ENCODE results near the gene UPP2. TPM values are rescaled to one million over a fixed set of nuclear protein-coding genes. Genes with fewer than 3 reads are reported as not detected.

Gene UPP2
- total and polyA plus RNA-seq, 2 of the 13 experiments (the other 11 are each of a cell fraction or from before 2014, with no cell fraction given): 0.07 to 0.28 TPM

DNA sequence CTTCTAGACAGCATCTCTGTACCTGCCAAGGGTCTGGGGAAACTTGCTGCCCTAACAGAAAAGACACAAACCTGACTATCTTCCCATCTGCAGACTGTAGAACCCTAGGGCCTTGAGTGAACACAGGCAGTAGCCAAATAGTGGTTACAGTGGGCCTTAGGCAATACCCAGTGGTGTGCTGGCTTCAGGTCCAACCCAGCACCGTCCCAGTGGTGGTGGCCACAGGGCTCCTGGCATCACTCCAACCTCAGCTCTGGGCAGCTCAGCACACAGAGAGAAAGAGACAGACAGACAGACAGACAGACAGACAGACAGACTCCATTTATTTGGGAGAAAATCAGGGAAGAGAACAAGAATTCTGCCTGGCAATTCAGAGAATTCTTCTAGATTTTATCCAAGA is 29.3 kb upstream of the UPP2 start:
- BruUV-seq (replicated peaks): no TSS peak
- WGBS (ENCODE audit: low lambda C conversion rate): 0% methylated on average over 1 of the region's 1 CpG
- intact Hi-C loops (cut with micrococcal nuclease; ENCODE audit: unreplicated experiment): no loop called here
- FAIRE-seq: no peak
- CTCF ChIA-PET (ENCODE audit: low intra/inter-chr PET ratio, low total read pairs): no interaction called here
- no peak overlapping the region for H3K4me3 ChIP-seq (replicated peaks in 1 of 3; ENCODE audit: insufficient read depth in 1 of 3, low read depth in 2 of 3, low read length in 3 of 3)
- no peak overlapping the region for H3K27ac ChIP-seq (ENCODE audit: extremely low read length, insufficient read depth, low read length)
- no peak overlapping the region for H3K9ac ChIP-seq (ENCODE audit: insufficient read depth, low read depth, low read length)
- no peak overlapping the region for H2AFZ ChIP-seq (ENCODE audit: low read length)
- TF ChIP-seq, protein P1, sequence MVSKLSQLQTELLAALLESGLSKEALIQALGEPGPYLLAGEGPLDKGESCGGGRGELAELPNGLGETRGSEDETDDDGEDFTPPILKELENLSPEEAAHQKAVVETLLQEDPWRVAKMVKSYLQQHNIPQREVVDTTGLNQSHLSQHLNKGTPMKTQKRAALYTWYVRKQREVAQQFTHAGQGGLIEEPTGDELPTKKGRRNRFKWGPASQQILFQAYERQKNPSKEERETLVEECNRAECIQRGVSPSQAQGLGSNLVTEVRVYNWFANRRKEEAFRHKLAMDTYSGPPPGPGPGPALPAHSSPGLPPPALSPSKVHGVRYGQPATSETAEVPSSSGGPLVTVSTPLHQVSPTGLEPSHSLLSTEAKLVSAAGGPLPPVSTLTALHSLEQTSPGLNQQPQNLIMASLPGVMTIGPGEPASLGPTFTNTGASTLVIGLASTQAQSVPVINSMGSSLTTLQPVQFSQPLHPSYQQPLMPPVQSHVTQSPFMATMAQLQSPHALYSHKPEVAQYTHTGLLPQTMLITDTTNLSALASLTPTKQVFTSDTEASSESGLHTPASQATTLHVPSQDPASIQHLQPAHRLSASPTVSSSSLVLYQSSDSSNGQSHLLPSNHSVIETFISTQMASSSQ (IDR thresholded peaks at IDR 0.05; ENCODE audit: low read depth): no peak
- TF ChIP-seq, protein P1 (CRISPR knock-in tag; IDR thresholded peaks at IDR 0.05; ENCODE audit: borderline replicate concordance): no peak
- TF ChIP-seq KLF9 (CRISPR knock-in tag; IDR thresholded peaks at IDR 0.05; ENCODE audit: low read depth) (no peak), CC2D1A (CRISPR knock-in tag; IDR thresholded peaks at IDR 0.05) (no peak), ETV6 (CRISPR knock-in tag; conservative IDR thresholded peaks at IDR 0.05) (no peak), POLR2A (IDR thresholded peaks at IDR 0.05; ENCODE audit: insufficient read depth in 1 of 2, low read depth in 2 of 2, low read length in 2 of 2) (no peak), TAF15 (IDR thresholded peaks at IDR 0.05; ENCODE audit: low read depth, low read length, poor library complexity, severe bottlenecking) (no peak), JUN (CRISPR knock-in tag; IDR thresholded peaks at IDR 0.05) (no peak), ZNF850 (CRISPR knock-in tag; conservative IDR thresholded peaks at IDR 0.05) (no peak), ZFP36L1 (CRISPR knock-in tag; IDR thresholded peaks at IDR 0.05) (no peak), GLMP (CRISPR knock-in tag; IDR thresholded peaks at IDR 0.05; ENCODE audit: borderline replicate concordance) (no peak), PHF21A (CRISPR knock-in tag; IDR thresholded peaks at IDR 0.05) (no peak), NFKBIZ (CRISPR knock-in tag; IDR thresholded peaks at IDR 0.05) (no peak), KDM2A (CRISPR knock-in tag; IDR thresholded peaks at IDR 0.05; ENCODE audit: borderline replicate concordance, low read depth) (no peak), ZNF124 (CRISPR knock-in tag; IDR thresholded peaks at IDR 0.05) (no peak), ZNF317 (CRISPR knock-in tag; IDR thresholded peaks at IDR 0.05) (no peak)
- TF ChIP-seq, protein P2, sequence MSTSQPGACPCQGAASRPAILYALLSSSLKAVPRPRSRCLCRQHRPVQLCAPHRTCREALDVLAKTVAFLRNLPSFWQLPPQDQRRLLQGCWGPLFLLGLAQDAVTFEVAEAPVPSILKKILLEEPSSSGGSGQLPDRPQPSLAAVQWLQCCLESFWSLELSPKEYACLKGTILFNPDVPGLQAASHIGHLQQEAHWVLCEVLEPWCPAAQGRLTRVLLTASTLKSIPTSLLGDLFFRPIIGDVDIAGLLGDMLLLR (CRISPR knock-in tag; IDR thresholded peaks at IDR 0.05): no peak
- TF ChIP-seq, protein P3, sequence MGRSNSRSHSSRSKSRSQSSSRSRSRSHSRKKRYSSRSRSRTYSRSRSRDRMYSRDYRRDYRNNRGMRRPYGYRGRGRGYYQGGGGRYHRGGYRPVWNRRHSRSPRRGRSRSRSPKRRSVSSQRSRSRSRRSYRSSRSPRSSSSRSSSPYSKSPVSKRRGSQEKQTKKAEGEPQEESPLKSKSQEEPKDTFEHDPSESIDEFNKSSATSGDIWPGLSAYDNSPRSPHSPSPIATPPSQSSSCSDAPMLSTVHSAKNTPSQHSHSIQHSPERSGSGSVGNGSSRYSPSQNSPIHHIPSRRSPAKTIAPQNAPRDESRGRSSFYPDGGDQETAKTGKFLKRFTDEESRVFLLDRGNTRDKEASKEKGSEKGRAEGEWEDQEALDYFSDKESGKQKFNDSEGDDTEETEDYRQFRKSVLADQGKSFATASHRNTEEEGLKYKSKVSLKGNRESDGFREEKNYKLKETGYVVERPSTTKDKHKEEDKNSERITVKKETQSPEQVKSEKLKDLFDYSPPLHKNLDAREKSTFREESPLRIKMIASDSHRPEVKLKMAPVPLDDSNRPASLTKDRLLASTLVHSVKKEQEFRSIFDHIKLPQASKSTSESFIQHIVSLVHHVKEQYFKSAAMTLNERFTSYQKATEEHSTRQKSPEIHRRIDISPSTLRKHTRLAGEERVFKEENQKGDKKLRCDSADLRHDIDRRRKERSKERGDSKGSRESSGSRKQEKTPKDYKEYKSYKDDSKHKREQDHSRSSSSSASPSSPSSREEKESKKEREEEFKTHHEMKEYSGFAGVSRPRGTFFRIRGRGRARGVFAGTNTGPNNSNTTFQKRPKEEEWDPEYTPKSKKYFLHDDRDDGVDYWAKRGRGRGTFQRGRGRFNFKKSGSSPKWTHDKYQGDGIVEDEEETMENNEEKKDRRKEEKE (IDR thresholded peaks at IDR 0.05): no peak
- H3K79me2 ChIP-seq (ENCODE audit: insufficient read depth, low read length): no peaks in the 10 kb centered on the region
- POLR2A ChIA-PET: no interaction called here
- no peaks in the 10 kb centered on the region for H4K20me1 ChIP-seq (ENCODE audit: insufficient read depth, low read length)
- in situ Hi-C loops (cut with HindIII; ENCODE audit: extremely low pct_ligation_motif_present, low pct_unique_long_range_greater_than_20kb): no loop called here
- no peaks in the 10 kb centered on the region for H3K4me1 ChIP-seq (ENCODE audit: insufficient read depth, low read length)
- H3K9me3 ChIP-seq (ENCODE audit: low read length): peaks cover 12% of the 10 kb centered on the region
- H3K4me2 ChIP-seq (ENCODE audit: low read depth, low read length): no peak overlapping the region
- ATAC-seq: no peak; the same call in 1 of the 3 replicates
- no peak for DNase-seq (ENCODE audit: low spot score)
- H3K27me3 ChIP-seq (ENCODE audit: control insufficient read depth in 1 of 2, insufficient read depth in 2 of 2, low read length in 2 of 2): peaks cover 0 to 6% of the 10 kb centered on the region in 2 experiments; a peak in 1 of 5 replicates
- H3K36me3 ChIP-seq (replicated peaks in 1 of 2; ENCODE audit: control insufficient read depth in 1 of 2, insufficient read depth in 2 of 2, low read length in 2 of 2): no peaks in the 10 kb centered on the region
